ENCODE results near the gene ZRANB1. TPM values are rescaled to one million over a fixed set of nuclear protein-coding genes. Genes with fewer than 3 reads are reported as not detected.

The ZRANB1 gene
- total RNA-seq, 1 experiment from 2014 or later, result 22.6 TPM

GRCh38 chr10:125030567-125031197 lies 88.8 kb downstream of the ZRANB1 start:
- H3K27me3 ChIP-seq (replicated peaks; ENCODE audit: insufficient read depth, low read depth, low read length, poor library complexity), result no peaks in the 10 kb centered on the region
- POLR2A ChIA-PET (ENCODE audit: low non-redundant PET), result interaction anchor here (0.8 kb wide), 1 partner anchor 351 kb away, joined by 3 read pairs; no protein-coding TSS in a partner anchor
- peaks cover 30% of the 10 kb centered on the region for H3K4me1 ChIP-seq (ENCODE audit: insufficient read depth, low read length, poor library complexity, severe bottlenecking)
- no TSS peak for BruUV-seq (replicated peaks)
- H3K27ac ChIP-seq (ENCODE audit: low read depth, low read length, poor library complexity, severe bottlenecking), result no peak overlapping the region
- H3K9me3 ChIP-seq (ENCODE audit: low read depth, low read length, poor library complexity, severe bottlenecking), result no peaks in the 10 kb centered on the region
- CTCF ChIA-PET, result no interaction called here
- DNase-seq (ENCODE audit: low spot score), result no peak
- H3K4me3 ChIP-seq (ENCODE audit: low read depth, low read length, poor library complexity, severe bottlenecking), result no peak overlapping the region
- intact Hi-C loops (cut with micrococcal nuclease; ENCODE audit: unreplicated experiment), result no loop called here
- TF ChIP-seq EZH2 (IDR thresholded peaks at IDR 0.05; ENCODE audit: borderline replicate concordance, low read depth, low read length, poor library complexity, severe bottlenecking) (no peak), CTCF (conservative IDR thresholded peaks at IDR 0.05; ENCODE audit: low read depth, low read length) (no peak)
- peaks cover 4% of the 10 kb centered on the region for H3K36me3 ChIP-seq (ENCODE audit: insufficient read depth, low read length, poor library complexity, severe bottlenecking)

- ChIA-PET POLR2A (ENCODE audit: low non-redundant PET) (no interaction called here), CTCF (interaction anchor here (0.5 kb wide), 1 partner anchor 966 kb away, joined by 3 read pairs; no protein-coding TSS in a partner anchor)
- DNase-seq (ENCODE audit: low spot score), result no peak
- BruUV-seq (replicated peaks), result no TSS peak
- H3K27me3 ChIP-seq (replicated peaks; ENCODE audit: insufficient read depth, low read depth, low read length, poor library complexity), result no peaks in the 10 kb centered on the region
- H3K4me3 ChIP-seq (ENCODE audit: low read depth, low read length, poor library complexity, severe bottlenecking), result no peak overlapping the region
- no peaks in the 10 kb centered on the region for H3K36me3 ChIP-seq (ENCODE audit: insufficient read depth, low read length, poor library complexity, severe bottlenecking)
- peaks cover 46% of the 10 kb centered on the region for H3K4me1 ChIP-seq (ENCODE audit: insufficient read depth, low read length, poor library complexity, severe bottlenecking)
- H3K9me3 ChIP-seq (ENCODE audit: low read depth, low read length, poor library complexity, severe bottlenecking), result no peaks in the 10 kb centered on the region
- H3K27ac ChIP-seq (ENCODE audit: low read depth, low read length, poor library complexity, severe bottlenecking), result no peak overlapping the region
- TF ChIP-seq EZH2 (IDR thresholded peaks at IDR 0.05; ENCODE audit: borderline replicate concordance, low read depth, low read length, poor library complexity, severe bottlenecking) (no peak), CTCF (conservative IDR thresholded peaks at IDR 0.05; ENCODE audit: low read depth, low read length) (no peak)
- intact Hi-C loops (cut with micrococcal nuclease; ENCODE audit: unreplicated experiment), result no loop called here
Measured at GRCh38 chr10:125032474-125033020, 90.6 kb downstream of the ZRANB1 start.

- intact Hi-C loops (cut with micrococcal nuclease; ENCODE audit: unreplicated experiment), result no loop called here
- ChIA-PET POLR2A (ENCODE audit: low non-redundant PET) (no interaction called here), CTCF (no interaction called here)
- no peak overlapping the region for H3K4me3 ChIP-seq (ENCODE audit: low read depth, low read length, poor library complexity, severe bottlenecking)
- no TSS peak for BruUV-seq (replicated peaks)
- DNase-seq (ENCODE audit: low spot score), result no peak
- TF ChIP-seq EZH2 (IDR thresholded peaks at IDR 0.05; ENCODE audit: borderline replicate concordance, low read depth, low read length, poor library complexity, severe bottlenecking), result no peak
- H3K4me1 ChIP-seq (ENCODE audit: insufficient read depth, low read length, poor library complexity, severe bottlenecking), result peaks cover 48% of the 10 kb centered on the region
- no peaks in the 10 kb centered on the region for H3K27me3 ChIP-seq (replicated peaks; ENCODE audit: insufficient read depth, low read depth, low read length, poor library complexity)
- H3K36me3 ChIP-seq (ENCODE audit: insufficient read depth, low read length, poor library complexity, severe bottlenecking), result no peaks in the 10 kb centered on the region
- no peaks in the 10 kb centered on the region for H3K9me3 ChIP-seq (ENCODE audit: low read depth, low read length, poor library complexity, severe bottlenecking)
- no peak overlapping the region for H3K27ac ChIP-seq (ENCODE audit: low read depth, low read length, poor library complexity, severe bottlenecking)
Measured at GRCh38 chr10:125033146-125033924, 91.4 kb downstream of the ZRANB1 start.

All from A673 (cell line).